Measurements from ENCODE around the gene MINDY4.

The MINDY4 gene

GRCh38 chr7:30877015-30877769 is 106.0 kb downstream of the MINDY4 start:
- peak; percentile 40 for DNase-seq (ENCODE audit: low read depth, low spot score)

GRCh38 chr7:30877993-30878392 is 106.8 kb downstream of the MINDY4 start:
- no peak for DNase-seq (ENCODE audit: low read depth, low spot score)

GRCh38 chr7:30879139-30880124 is 108.2 kb downstream of the MINDY4 start:
- no peak for DNase-seq (ENCODE audit: low read depth, low spot score)

GRCh38 chr7:30880125-30880720 is 109.0 kb downstream of the MINDY4 start:
- peak; percentile 41 for DNase-seq (ENCODE audit: low read depth, low spot score)

- DNase-seq (ENCODE audit: low read depth, low spot score): no peak
Measured at GRCh38 chr7:30880941-30881340, 109.7 kb downstream of the MINDY4 start.

- DNase-seq (ENCODE audit: low read depth, low spot score): no peak
Measured at GRCh38 chr7:30881448-30881847, 110.2 kb downstream of the MINDY4 start.

- no peak for DNase-seq (ENCODE audit: low read depth, low spot score)
Measured at GRCh38 chr7:30884881-30885280, 113.7 kb downstream of the MINDY4 start.

- no peak for DNase-seq (ENCODE audit: low read depth, low spot score)
Measured at GRCh38 chr7:30886608-30887011, 115.4 kb downstream of the MINDY4 start.

- no peak for DNase-seq (ENCODE audit: low read depth, low spot score)
Measured at GRCh38 chr7:30887464-30887872, 116.3 kb downstream of the MINDY4 start.

GRCh38 chr7:30888747-30889146 is 117.5 kb downstream of the MINDY4 start:
- peak; percentile 91 for DNase-seq (ENCODE audit: low read depth, low spot score)

GRCh38 chr7:30890226-30890625 is 119.0 kb downstream of the MINDY4 start:
- DNase-seq (ENCODE audit: low read depth, low spot score): no peak

GRCh38 chr7:30893357-30893756 is 122.1 kb downstream of the MINDY4 start:
- peak; percentile 80 for DNase-seq (ENCODE audit: low read depth, low spot score)

- no peak for DNase-seq (ENCODE audit: low read depth, low spot score)
Measured at GRCh38 chr7:30894009-30894408, 122.8 kb downstream of the MINDY4 start.

GRCh38 chr7:30894866-30895605 is 123.8 kb downstream of the MINDY4 start:
- no peak for DNase-seq (ENCODE audit: low read depth, low spot score)

- DNase-seq (ENCODE audit: low read depth, low spot score): no peak
Measured at GRCh38 chr7:30896036-30896435, 124.8 kb downstream of the MINDY4 start.

GRCh38 chr7:30896783-30897637 is 125.8 kb downstream of the MINDY4 start:
- no peak for DNase-seq (ENCODE audit: low read depth, low spot score)

- no peak for DNase-seq (ENCODE audit: low read depth, low spot score)
Measured at GRCh38 chr7:30897770-30898169, 126.6 kb downstream of the MINDY4 start.

GRCh38 chr7:30898411-30898810 is 127.2 kb downstream of the MINDY4 start:
- DNase-seq (ENCODE audit: low read depth, low spot score): no peak

GRCh38 chr7:30899066-30899465 is 127.8 kb downstream of the MINDY4 start:
- no peak for DNase-seq (ENCODE audit: low read depth, low spot score)

- no peak for DNase-seq (ENCODE audit: low read depth, low spot score)
Measured at GRCh38 chr7:30899630-30900029, 128.4 kb downstream of the MINDY4 start.
